KMS-11 (cell line): Measurements from ENCODE around the gene TARP.
"Not testable (repeated sequence)": the region's sequence is repeated elsewhere in the genome, so short reads cannot be mapped to it uniquely, and the experiment has no call there.

Experiments used
- H2AFZ ChIP-seq: fragments of 200-600 bp; sonication (generic); 2 replicates; pipeline ENCODE4 v1.6.1; 2016; ENCODE audit warnings: antibody characterized with exemption, mixed run types, low read depth
- H3K27ac ChIP-seq: fragments of 200-600 bp; sonication (generic); 2 replicates; pipeline ENCODE4 v1.6.1; 2016; ENCODE audit warnings: mild to moderate bottlenecking, mixed run types
- H3K27me3 ChIP-seq: fragments of 200-600 bp; sonication (generic); 2 replicates; pipeline ENCODE4 v1.6.1; 2017; ENCODE audit warnings: mild to moderate bottlenecking, low read depth, mixed run types, moderate library complexity; ENCODE audit not compliant: insufficient read depth
- H3K36me3 ChIP-seq: fragments of 200-600 bp; sonication (generic); 2 replicates; pipeline ENCODE4 v1.6.1; 2017; ENCODE audit warnings: mild to moderate bottlenecking, mixed run types; ENCODE audit not compliant: insufficient read depth
- H3K4me1 ChIP-seq: fragments of 200-600 bp; sonication (generic); 2 replicates; pipeline ENCODE4 v1.6.1; 2016; ENCODE audit warnings: mild to moderate bottlenecking, low read depth, mixed run types; ENCODE audit not compliant: poor library complexity, severe bottlenecking
- H3K4me2 ChIP-seq: fragments of 200-600 bp; sonication (generic); 2 replicates; pipeline ENCODE4 v1.7.0; 2016; ENCODE audit warnings: mild to moderate bottlenecking, mixed run types
- H3K4me3 ChIP-seq: fragments of 200-600 bp; sonication (generic); IDR thresholded peaks from 2 replicates; pipeline ENCODE4 v1.6.1; 2017; ENCODE audit warnings: low read depth, low read length, mixed read lengths; ENCODE audit not compliant: insufficient read depth
- H3K79me2 ChIP-seq: fragments of 200-600 bp; sonication (generic); 2 replicates; pipeline ENCODE4 v1.6.1; 2016; ENCODE audit warnings: low read depth, mixed run types; ENCODE audit not compliant: insufficient read depth
- H3K9ac ChIP-seq: fragments of 200-600 bp; sonication (generic); 2 replicates; pipeline ENCODE4 v1.6.1; 2016; ENCODE audit warnings: mild to moderate bottlenecking, mixed run types
- H4K20me1 ChIP-seq: fragments of 200-600 bp; sonication (generic); 2 replicates; pipeline ENCODE4 v1.6.1; 2016; ENCODE audit warnings: mild to moderate bottlenecking, mixed run types; ENCODE audit not compliant: insufficient read depth
- TF ChIP-seq, protein P1 (sequence below): fragments of 200-600 bp; sonication (generic); conservative IDR thresholded peaks from 2 replicates; pipeline ENCODE4 v1.6.1; 2017; ENCODE audit warnings: low read depth, mild to moderate bottlenecking, antibody characterized with exemption, low read length, moderate library complexity, mixed read lengths

TARP gene

DNA sequence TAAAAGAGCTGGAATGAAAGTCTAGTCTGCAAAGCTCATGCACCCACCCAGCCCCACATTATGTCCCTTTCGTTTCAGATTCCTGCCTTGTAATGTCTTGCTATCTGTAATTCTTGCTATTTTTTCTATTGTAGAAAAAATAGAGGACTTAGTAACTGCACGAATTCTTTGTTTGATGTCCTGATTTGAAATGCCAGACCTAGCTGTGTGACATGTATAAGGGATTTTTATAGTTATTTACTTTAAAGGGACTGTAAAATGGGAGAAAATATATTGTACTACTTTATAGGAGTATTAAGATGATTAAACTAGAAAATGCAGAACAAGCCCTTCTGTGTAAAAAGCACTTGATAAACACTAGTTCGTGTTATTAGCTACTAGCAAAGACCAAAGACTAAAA, 32.4 kb downstream of the TARP start:
- Histone ChIP-seq H3K27ac (no peak overlapping the region), H4K20me1 (no peaks in the 10 kb centered on the region), H2AFZ (no peak overlapping the region), H3K4me2 (no peak overlapping the region), H3K79me2 (no peaks in the 10 kb centered on the region), H3K36me3 (no peaks in the 10 kb centered on the region), H3K27me3 (no peaks in the 10 kb centered on the region), H3K4me3 (no peak overlapping the region), H3K4me1 (no peaks in the 10 kb centered on the region), H3K9ac (no peak overlapping the region)
- TF ChIP-seq, protein P1, sequence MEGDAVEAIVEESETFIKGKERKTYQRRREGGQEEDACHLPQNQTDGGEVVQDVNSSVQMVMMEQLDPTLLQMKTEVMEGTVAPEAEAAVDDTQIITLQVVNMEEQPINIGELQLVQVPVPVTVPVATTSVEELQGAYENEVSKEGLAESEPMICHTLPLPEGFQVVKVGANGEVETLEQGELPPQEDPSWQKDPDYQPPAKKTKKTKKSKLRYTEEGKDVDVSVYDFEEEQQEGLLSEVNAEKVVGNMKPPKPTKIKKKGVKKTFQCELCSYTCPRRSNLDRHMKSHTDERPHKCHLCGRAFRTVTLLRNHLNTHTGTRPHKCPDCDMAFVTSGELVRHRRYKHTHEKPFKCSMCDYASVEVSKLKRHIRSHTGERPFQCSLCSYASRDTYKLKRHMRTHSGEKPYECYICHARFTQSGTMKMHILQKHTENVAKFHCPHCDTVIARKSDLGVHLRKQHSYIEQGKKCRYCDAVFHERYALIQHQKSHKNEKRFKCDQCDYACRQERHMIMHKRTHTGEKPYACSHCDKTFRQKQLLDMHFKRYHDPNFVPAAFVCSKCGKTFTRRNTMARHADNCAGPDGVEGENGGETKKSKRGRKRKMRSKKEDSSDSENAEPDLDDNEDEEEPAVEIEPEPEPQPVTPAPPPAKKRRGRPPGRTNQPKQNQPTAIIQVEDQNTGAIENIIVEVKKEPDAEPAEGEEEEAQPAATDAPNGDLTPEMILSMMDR: no peak

DNA sequence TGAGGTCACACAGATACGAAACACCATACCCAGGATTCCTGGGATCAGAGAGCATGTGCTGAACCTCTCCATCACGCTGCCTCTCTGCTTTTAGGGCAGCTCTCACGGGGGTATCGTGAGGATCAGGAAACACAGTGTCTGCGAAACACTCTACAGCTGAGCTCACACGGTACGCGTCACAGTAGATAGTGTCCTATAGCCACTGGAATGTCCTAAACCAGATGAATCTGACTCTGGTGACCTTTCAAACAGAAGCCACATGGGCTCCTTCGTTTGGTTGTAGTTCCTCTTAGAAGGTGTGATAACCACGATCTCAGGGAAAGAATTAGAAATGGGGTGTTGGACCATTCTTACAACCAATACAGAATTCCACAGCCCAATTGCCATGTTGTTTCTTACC, 34.3 kb downstream of the TARP start:
- H3K79me2 ChIP-seq, H3K4me3 ChIP-seq, H3K36me3 ChIP-seq, H3K4me1 ChIP-seq, H3K27ac ChIP-seq, H3K9ac ChIP-seq, H3K27me3 ChIP-seq, H2AFZ ChIP-seq, H4K20me1 ChIP-seq, H3K4me2 ChIP-seq: not testable (repeated sequence)

DNA sequence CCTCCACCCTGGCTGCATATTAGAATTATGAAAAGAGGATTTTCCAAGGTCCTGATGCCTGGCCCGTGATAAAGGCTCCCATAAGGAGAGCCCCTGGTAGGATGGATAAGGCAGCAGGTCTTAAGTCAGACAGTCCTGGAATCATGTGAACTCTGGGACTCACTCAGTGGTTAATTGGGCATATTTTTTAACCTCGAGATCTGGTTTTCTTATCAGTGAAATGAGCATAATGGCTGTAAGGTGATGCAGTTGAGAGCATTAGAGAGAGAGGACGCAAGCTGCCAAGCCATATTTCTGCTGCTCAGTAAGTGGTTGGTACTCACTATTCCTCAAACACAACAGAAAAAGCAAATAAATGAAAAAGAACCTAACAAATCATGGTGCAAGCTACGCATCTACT, 37.8 kb downstream of the TARP start:
- Histone ChIP-seq H4K20me1 (no peaks in the 10 kb centered on the region), H3K4me1 (no peaks in the 10 kb centered on the region), H2AFZ (no peak overlapping the region), H3K79me2 (no peaks in the 10 kb centered on the region), H3K36me3 (no peaks in the 10 kb centered on the region), H3K27ac (no peak overlapping the region), H3K4me3 (no peak overlapping the region), H3K9ac (no peak overlapping the region), H3K4me2 (no peak overlapping the region), H3K27me3 (no peaks in the 10 kb centered on the region)
- TF ChIP-seq, protein P1: no peak

DNA sequence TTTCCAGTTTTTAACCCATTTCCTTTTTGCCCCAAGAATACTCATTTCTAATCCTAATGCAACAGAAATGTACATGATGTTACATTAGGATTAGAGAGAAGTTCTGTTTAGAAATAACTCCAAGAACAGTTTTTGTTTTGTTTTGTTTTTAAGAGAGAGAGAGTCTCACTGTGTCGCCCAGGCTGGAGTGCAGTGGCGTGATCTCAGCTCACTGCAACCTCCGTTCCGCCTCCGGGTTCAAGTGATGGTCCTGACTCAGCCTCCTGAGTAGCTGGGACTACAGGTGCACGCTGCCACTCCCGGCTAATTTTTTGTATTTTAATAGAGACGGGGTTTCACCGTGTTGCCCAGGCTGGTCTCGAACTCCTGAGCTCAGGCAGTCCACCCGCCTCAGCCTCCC, 38.7 kb downstream of the TARP start:
- not testable (repeated sequence) for H3K4me1 ChIP-seq, H3K79me2 ChIP-seq, H3K27ac ChIP-seq, H3K4me2 ChIP-seq, H3K36me3 ChIP-seq, H3K4me3 ChIP-seq, H2AFZ ChIP-seq, H3K27me3 ChIP-seq, H4K20me1 ChIP-seq, H3K9ac ChIP-seq

DNA sequence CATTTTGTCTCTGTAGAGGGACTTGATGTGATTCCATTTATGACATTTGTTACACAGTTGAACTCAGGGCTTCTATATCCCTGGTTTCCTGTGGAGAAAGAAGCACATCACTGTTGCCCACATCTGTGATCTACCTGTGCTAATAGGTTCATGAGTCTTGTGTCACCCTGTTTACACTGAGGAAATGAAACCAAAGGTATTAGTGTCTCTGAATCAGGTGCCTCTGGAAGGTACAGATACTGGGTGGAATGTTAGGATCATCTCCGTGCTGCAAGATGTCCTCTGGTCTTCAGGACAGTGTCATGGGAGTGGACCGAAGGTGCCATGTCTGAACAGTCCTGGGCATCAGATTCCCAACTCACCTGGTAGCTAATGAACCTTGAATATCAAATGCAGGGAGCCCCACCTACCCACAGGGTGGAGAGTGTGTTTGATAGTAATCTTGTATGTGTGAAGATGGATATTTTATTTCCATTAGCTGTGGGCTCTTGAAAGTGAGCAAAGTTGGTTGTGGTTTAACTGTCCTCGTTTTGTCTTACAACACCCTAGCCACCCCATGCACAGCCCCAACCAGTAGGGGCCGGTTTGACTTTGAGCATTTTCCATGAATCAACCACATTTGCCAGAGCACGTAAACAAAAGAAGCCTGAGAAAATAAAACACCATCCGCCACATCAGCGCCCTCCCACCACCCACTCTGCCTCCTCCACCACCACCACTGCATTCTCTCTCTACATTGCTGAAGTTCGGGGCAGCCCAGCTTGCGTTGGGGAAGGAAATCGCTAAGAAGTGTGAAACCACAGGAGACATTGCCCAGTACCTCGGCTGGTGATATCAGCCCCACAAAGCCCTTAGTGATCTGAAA, 40.7 kb downstream of the TARP start:
- Histone ChIP-seq H3K4me2 (no peak overlapping the region), H4K20me1 (no peaks in the 10 kb centered on the region), H3K27me3 (no peaks in the 10 kb centered on the region), H3K36me3 (no peaks in the 10 kb centered on the region), H3K9ac (no peak overlapping the region), H2AFZ (no peak overlapping the region), H3K27ac (no peak overlapping the region), H3K4me1 (no peaks in the 10 kb centered on the region), H3K4me3 (no peak overlapping the region), H3K79me2 (no peaks in the 10 kb centered on the region)
- TF ChIP-seq, protein P1: no peak
